A673 (cell line): ENCODE results near the gene SPNS3. TPM values are rescaled to one million over a fixed set of nuclear protein-coding genes. Genes with fewer than 3 reads are reported as not detected.

Source experiments
- BruUV-seq: library from RNA; stranded (reverse); fragments of 400-500 nt; replicated peaks from 2 replicates; lab custom pipeline; 2021; lab: Mats Ljungman, UMichigan
- CTCF ChIA-PET: fragments of 300-600 bp; sonication (Branson Sonifier 250); formaldehyde crosslinking; loops from one replicate; lab custom pipeline; 2022; ENCODE audit warnings: antibody characterized with exemption; lab: Charles Lee
- POLR2A ChIA-PET: fragments of 300-600 bp; sonication (Branson Sonifier 250); formaldehyde crosslinking; loops from one replicate; lab custom pipeline; 2022; ENCODE audit warnings: antibody characterized with exemption; ENCODE audit not compliant: low non-redundant PET; lab: Charles Lee
- DNase-seq: peaks from one replicate; pipeline ENCODE4 v3.0.0-alpha.2; 2015; ENCODE audit warnings: low spot score
- H3K27ac ChIP-seq: fragments of 200-600 bp; sonication (generic); 2 replicates; pipeline ENCODE4 v1.5.1; 2016; ENCODE audit warnings: mixed run types, low read depth, mild to moderate bottlenecking, mixed read lengths, antibody characterized with exemption, low read length; ENCODE audit not compliant: poor library complexity, severe bottlenecking
- H3K27me3 ChIP-seq: fragments of 200-600 bp; sonication (generic); replicated peaks from 2 replicates; pipeline ENCODE4 v1.6.1; 2017; ENCODE audit warnings: mixed run types, low read depth, mild to moderate bottlenecking, mixed read lengths, antibody characterized with exemption, low read length; ENCODE audit not compliant: insufficient read depth, poor library complexity
- H3K36me3 ChIP-seq: fragments of 200-600 bp; sonication (generic); 2 replicates; pipeline ENCODE4 v1.6.1; 2016; ENCODE audit warnings: mixed run types, mild to moderate bottlenecking, mixed read lengths, antibody characterized with exemption, low read length; ENCODE audit not compliant: insufficient read depth, poor library complexity, severe bottlenecking
- H3K4me1 ChIP-seq: fragments of 200-600 bp; sonication (generic); 2 replicates; pipeline ENCODE4 v1.6.1; 2017; ENCODE audit warnings: mixed run types, mild to moderate bottlenecking, mixed read lengths, antibody characterized with exemption, low read length; ENCODE audit not compliant: insufficient read depth, poor library complexity, severe bottlenecking
- H3K4me3 ChIP-seq: fragments of 200-600 bp; sonication (generic); 2 replicates; pipeline ENCODE4 v1.5.1; 2016; ENCODE audit warnings: low read depth, mixed run types, mild to moderate bottlenecking, mixed read lengths, low read length; ENCODE audit not compliant: poor library complexity, severe bottlenecking
- H3K9me3 ChIP-seq: fragments of 200-600 bp; sonication (generic); 2 replicates; pipeline ENCODE4 v1.6.1; 2016; ENCODE audit warnings: mixed run types, low read depth, mild to moderate bottlenecking, mixed read lengths, antibody characterized with exemption, low read length; ENCODE audit not compliant: poor library complexity, severe bottlenecking
- CTCF ChIP-seq: fragments of 300-800, 200-600 bp; sonication (generic); conservative IDR thresholded peaks from 2 replicates; pipeline ENCODE4 v1.5.1; 2017; ENCODE audit warnings: low read depth, mild to moderate bottlenecking, antibody characterized with exemption, low read length, moderate library complexity, mixed read lengths
- EZH2 ChIP-seq: fragments of 200-600 bp; sonication (generic); IDR thresholded peaks from 2 replicates; pipeline ENCODE4 v1.6.1; 2017; ENCODE audit warnings: borderline replicate concordance, low read depth, mild to moderate bottlenecking, mixed read lengths, antibody characterized with exemption, low read length; ENCODE audit not compliant: poor library complexity, severe bottlenecking
- intact Hi-C: fragments of 100-400 bp; cut with micrococcal nuclease; formaldehyde crosslinking; loops from one replicate; pipeline ENCODE4 v1.10.0; 2022; ENCODE audit not compliant: unreplicated experiment
- total RNA-seq: library from RNA; stranded (reverse); gene quantifications from 2 replicates; pipeline ENCODE4 v1.2.3, GENCODE V29; 2021

SPNS3 gene
- total RNA-seq, 1 experiment from 2014 or later: not detected

- POLR2A ChIA-PET: no interaction called here
- Histone ChIP-seq H3K36me3 (no peaks in the 10 kb centered on the region), H3K4me3 (no peak overlapping the region), H3K27me3 (no peaks in the 10 kb centered on the region), H3K27ac (no peak overlapping the region), H3K9me3 (no peaks in the 10 kb centered on the region), H3K4me1 (no peaks in the 10 kb centered on the region)
- no TSS peak for BruUV-seq
- CTCF ChIA-PET: no interaction called here
- intact Hi-C loops: no loop called here
- TF ChIP-seq CTCF (no peak), EZH2 (no peak)
- no peak for DNase-seq
Observed at GRCh38 chr17:4478318-4478830, 44.6 kb downstream of the SPNS3 start.

- intact Hi-C loops: no loop called here
- CTCF ChIA-PET: no interaction called here
- no peak for DNase-seq
- Histone ChIP-seq H3K36me3 (no peaks in the 10 kb centered on the region), H3K27me3 (no peaks in the 10 kb centered on the region), H3K4me1 (no peaks in the 10 kb centered on the region), H3K9me3 (no peaks in the 10 kb centered on the region), H3K27ac (no peak overlapping the region), H3K4me3 (no peak overlapping the region)
- BruUV-seq: no TSS peak
- POLR2A ChIA-PET: no interaction called here
- no peak for TF ChIP-seq CTCF
- TF ChIP-seq EZH2: no peak
Observed at GRCh38 chr17:4479340-4479981, 45.7 kb downstream of the SPNS3 start.

DNA sequence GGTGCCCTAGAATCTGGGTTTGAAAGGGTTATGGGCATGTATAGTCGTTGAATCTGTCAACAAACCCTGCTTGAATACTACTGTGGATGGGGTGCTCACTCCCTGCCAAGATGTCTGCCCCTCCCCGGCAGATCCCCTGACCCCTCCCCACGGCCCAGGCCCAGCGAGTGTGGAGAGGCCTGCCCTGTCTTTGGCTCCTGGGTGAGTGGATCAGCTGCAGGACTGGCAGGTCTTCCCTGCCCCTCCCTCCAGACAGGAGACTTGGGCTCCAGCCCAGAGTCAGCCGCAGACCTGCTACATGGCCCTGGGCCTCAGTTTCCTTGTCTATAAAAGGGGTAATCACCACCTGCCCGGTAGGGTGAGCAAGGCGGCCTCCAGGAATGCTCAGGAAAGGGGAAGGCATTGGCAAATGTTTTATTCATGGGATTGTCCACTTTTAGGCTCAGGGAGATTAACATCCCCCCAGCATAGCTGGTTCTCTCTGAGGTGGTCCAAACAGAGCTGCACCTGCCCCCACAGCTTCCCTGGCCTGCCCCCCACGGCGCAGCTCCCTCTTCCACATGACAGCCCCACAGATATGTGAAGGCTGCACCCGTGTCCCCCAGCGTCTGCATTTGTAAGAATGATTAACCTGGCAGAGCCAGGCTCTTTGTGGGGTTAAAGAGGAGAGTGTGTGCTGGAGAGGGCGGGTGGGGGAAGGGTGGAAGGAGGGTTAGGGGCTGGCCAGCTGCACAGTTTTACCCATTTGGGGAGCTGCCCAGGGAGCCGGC lies 46.4 kb downstream of the SPNS3 start:
- Histone ChIP-seq H3K36me3 (no peaks in the 10 kb centered on the region), H3K27me3 (no peaks in the 10 kb centered on the region), H3K4me1 (no peaks in the 10 kb centered on the region), H3K27ac (no peak overlapping the region), H3K9me3 (no peaks in the 10 kb centered on the region), H3K4me3 (no peak overlapping the region)
- no peak for DNase-seq
- ChIA-PET POLR2A (no interaction called here), CTCF (no interaction called here)
- no TSS peak for BruUV-seq
- intact Hi-C loops: no loop called here
- no peak for TF ChIP-seq CTCF
- TF ChIP-seq EZH2: no peak
